Iris pigment epithelial cell (primary cell): ENCODE data around the gene PLRG1.
A peak's percentile ranks its signal among the peaks of the same experiment; 100 is the strongest.

Experiments
- DNase-seq: peaks from one replicate; pipeline ENCODE4 v3.0.0-alpha.2; 2011; ENCODE audit warnings: low read depth

PLRG1 gene

GRCh38 chr4:154573190-154573870 lies 23.1 kb upstream of the PLRG1 start:
- DNase-seq, result no peak

- DNase-seq, result no peak
Observed at GRCh38 chr4:154569584-154569983, 19.4 kb upstream of the PLRG1 start.

- peak; percentile 73 for DNase-seq
Observed at GRCh38 chr4:154569028-154569427, 18.8 kb upstream of the PLRG1 start.

- peak; percentile 63 for DNase-seq
Observed at GRCh38 chr4:154566639-154567204, 16.5 kb upstream of the PLRG1 start.

- DNase-seq, result no peak
Observed at GRCh38 chr4:154565704-154566103, 15.5 kb upstream of the PLRG1 start.

- DNase-seq, result no peak
Observed at GRCh38 chr4:154564311-154564710, 14.1 kb upstream of the PLRG1 start.

- no peak for DNase-seq
Observed at GRCh38 chr4:154562697-154563254, 12.6 kb upstream of the PLRG1 start, which contains the start of gene FGB. Gene FGB (plus strand): TSS chr4:154563011. CDS start chr4:154563019, 8 bp downstream.

GRCh38 chr4:154560824-154561231 lies 10.6 kb upstream of the PLRG1 start:
- DNase-seq, result peak; percentile 99

- DNase-seq, result no peak
Observed at GRCh38 chr4:154560419-154560801, 10.2 kb upstream of the PLRG1 start.

GRCh38 chr4:154559494-154560418 lies 9.6 kb upstream of the PLRG1 start:
- DNase-seq, result peak; percentile 83

GRCh38 chr4:154559141-154559493 lies 8.9 kb upstream of the PLRG1 start:
- DNase-seq, result no peak

GRCh38 chr4:154551872-154552686 lies 1.9 kb upstream of the PLRG1 start:
- DNase-seq, result peak; percentile 89

- no peak for DNase-seq
Observed at GRCh38 chr4:154545689-154546088, 4.5 kb downstream of the PLRG1 start.

GRCh38 chr4:154542271-154542879 lies 7.8 kb downstream of the PLRG1 start:
- DNase-seq, result no peak

GRCh38 chr4:154534296-154534695 lies 15.9 kb downstream of the PLRG1 start:
- no peak for DNase-seq

GRCh38 chr4:154529728-154530519 lies 20.3 kb downstream of the PLRG1 start:
- DNase-seq, result no peak

GRCh38 chr4:154528869-154529268 lies 21.3 kb downstream of the PLRG1 start:
- no peak for DNase-seq

- DNase-seq, result no peak
Observed at GRCh38 chr4:154527308-154527707, 22.9 kb downstream of the PLRG1 start.

- no peak for DNase-seq
Observed at GRCh38 chr4:154526151-154526550, 24.0 kb downstream of the PLRG1 start.

- no peak for DNase-seq
Observed at GRCh38 chr4:154521607-154522006, 28.6 kb downstream of the PLRG1 start.
